Endothelial cell of umbilical vein (primary cell): ENCODE measurements around the gene OR1Q1.

Experiments
- FOS ChIP-seq: IDR thresholded peaks from 2 replicates; pipeline ENCODE4 v1.6.1; 2011; ENCODE audit warnings: mild to moderate bottlenecking, low read length, moderate library complexity, borderline replicate concordance; ENCODE audit not compliant: insufficient read depth
- MYC ChIP-seq: IDR thresholded peaks from one replicate; pipeline ENCODE4 v1.6.1; 2011; ENCODE audit warnings: mild to moderate bottlenecking, low read depth, low read length
- POLR2A ChIP-seq: IDR thresholded peaks from 2 replicates; pipeline ENCODE4 v1.6.1; 2012; ENCODE audit warnings: low read depth, mild to moderate bottlenecking, control low read depth, low read length
- POLR2AphosphoS5 ChIP-seq: IDR thresholded peaks from 2 replicates; pipeline ENCODE4 v1.6.1; 2012; ENCODE audit warnings: low read depth, mild to moderate bottlenecking, control low read depth, low read length, moderate library complexity; ENCODE audit not compliant: insufficient read depth
- TF ChIP-seq, protein P1 (sequence below), 2 donors: IDR thresholded peaks; 1 replicate in 1 of 2; 2 replicates in 1 of 2; pipeline ENCODE4 v1.5.1; 2011; ENCODE audit warnings: low read length in 2 of 2, mild to moderate bottlenecking in 2 of 2, moderate library complexity in 2 of 2, control low read depth in 1 of 2, inconsistent platforms in 1 of 2, low read depth in 1 of 2; ENCODE audit not compliant: insufficient read depth in 1 of 2; ENCODE audit errors: extremely low read depth in 1 of 2
- TF ChIP-seq, protein P2 (sequence below): IDR thresholded peaks from 2 replicates; pipeline ENCODE4 v1.6.1; 2011; ENCODE audit not compliant: insufficient read depth, insufficient read length

DNA sequence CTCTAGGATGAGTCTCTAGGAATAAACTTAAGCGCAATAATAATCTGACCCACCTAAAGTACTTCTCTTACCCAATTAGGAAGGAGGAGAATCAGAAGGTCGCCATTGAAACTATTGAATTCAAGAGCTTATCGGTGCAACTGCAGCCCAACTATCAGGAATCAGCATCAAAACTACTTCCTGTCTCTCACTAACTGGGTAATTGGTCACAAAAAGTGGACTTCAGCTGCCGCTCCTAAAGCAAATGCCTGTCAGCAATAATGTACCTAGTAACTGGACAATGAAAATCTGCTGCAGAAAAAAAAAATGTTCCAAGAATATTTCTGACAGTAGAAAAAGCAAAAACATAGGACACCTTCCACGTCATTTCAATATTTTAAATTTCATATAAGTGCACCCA is 34.7 kb upstream of the OR1Q1 start:
- TF ChIP-seq, protein P1, sequence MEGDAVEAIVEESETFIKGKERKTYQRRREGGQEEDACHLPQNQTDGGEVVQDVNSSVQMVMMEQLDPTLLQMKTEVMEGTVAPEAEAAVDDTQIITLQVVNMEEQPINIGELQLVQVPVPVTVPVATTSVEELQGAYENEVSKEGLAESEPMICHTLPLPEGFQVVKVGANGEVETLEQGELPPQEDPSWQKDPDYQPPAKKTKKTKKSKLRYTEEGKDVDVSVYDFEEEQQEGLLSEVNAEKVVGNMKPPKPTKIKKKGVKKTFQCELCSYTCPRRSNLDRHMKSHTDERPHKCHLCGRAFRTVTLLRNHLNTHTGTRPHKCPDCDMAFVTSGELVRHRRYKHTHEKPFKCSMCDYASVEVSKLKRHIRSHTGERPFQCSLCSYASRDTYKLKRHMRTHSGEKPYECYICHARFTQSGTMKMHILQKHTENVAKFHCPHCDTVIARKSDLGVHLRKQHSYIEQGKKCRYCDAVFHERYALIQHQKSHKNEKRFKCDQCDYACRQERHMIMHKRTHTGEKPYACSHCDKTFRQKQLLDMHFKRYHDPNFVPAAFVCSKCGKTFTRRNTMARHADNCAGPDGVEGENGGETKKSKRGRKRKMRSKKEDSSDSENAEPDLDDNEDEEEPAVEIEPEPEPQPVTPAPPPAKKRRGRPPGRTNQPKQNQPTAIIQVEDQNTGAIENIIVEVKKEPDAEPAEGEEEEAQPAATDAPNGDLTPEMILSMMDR (IDR thresholded peaks at IDR 0.05; ENCODE audit: extremely low read depth in 1 of 2, insufficient read depth in 1 of 2, low read depth in 1 of 2, low read length in 2 of 2), result no peak
- TF ChIP-seq MYC (no peak), POLR2A (no peak), FOS (no peak), POLR2AphosphoS5 (no peak)
- TF ChIP-seq, protein P2, sequence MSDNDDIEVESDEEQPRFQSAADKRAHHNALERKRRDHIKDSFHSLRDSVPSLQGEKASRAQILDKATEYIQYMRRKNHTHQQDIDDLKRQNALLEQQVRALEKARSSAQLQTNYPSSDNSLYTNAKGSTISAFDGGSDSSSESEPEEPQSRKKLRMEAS, result no peak
